PC-3 (cell line): ENCODE results near the gene RNASE2. TPM values are rescaled to one million over a fixed set of nuclear protein-coding genes. Genes with fewer than 3 reads are reported as not detected.
"Not testable (repeated sequence)": the region's sequence is repeated elsewhere in the genome, so short reads cannot be mapped to it uniquely, and the experiment has no call there.

Source experiments
- ATAC-seq: fragments of 200-7000 bp; cut with Tn5 transposase; 2 replicates; pipeline ENCODE4 v1.9.1; 2020; ENCODE audit warnings: mild to moderate bottlenecking, moderate library complexity
- BruUV-seq: library from RNA; stranded (reverse); fragments of 400-500 nt; replicated peaks from 2 replicates; lab custom pipeline; 2021; lab: Mats Ljungman, UMichigan
- CTCF ChIA-PET: fragments of 300-600 bp; sonication (Branson Sonifier 250); formaldehyde crosslinking; loops from one replicate; lab custom pipeline; 2022; ENCODE audit warnings: antibody characterized with exemption; lab: Charles Lee
- POLR2A ChIA-PET: fragments of 300-600 bp; sonication (Branson Sonifier 250); formaldehyde crosslinking; loops from one replicate; lab custom pipeline; 2022; ENCODE audit warnings: antibody characterized with exemption; ENCODE audit not compliant: unreplicated experiment; lab: Charles Lee
- DNase-seq: peaks from one replicate; pipeline ENCODE4 v3.0.0-alpha.2; 2015
- H2AFZ ChIP-seq: fragments of 300-600 bp; sonication (generic); 2 replicates; pipeline ENCODE4 v1.6.0; 2016; ENCODE audit warnings: antibody characterized with exemption, low read length
- H3F3A ChIP-seq: fragments of 300-600 bp; sonication (generic); one replicate; pipeline ENCODE4 v1.6.0; 2017; ENCODE audit warnings: antibody characterized with exemption, low read length, control low read depth, mild to moderate bottlenecking; ENCODE audit not compliant: unreplicated experiment
- H3K27ac ChIP-seq: fragments of 300-600 bp; sonication (generic); 2 replicates; pipeline ENCODE4 v1.5.1; 2016; ENCODE audit warnings: mild to moderate bottlenecking, low read length
- H3K27me3 ChIP-seq: fragments of 300-600 bp; sonication (generic); 2 replicates; pipeline ENCODE4 v1.6.1; 2016; ENCODE audit warnings: low read length, mixed read lengths
- H3K36me3 ChIP-seq: fragments of 300-600 bp; sonication (generic); 2 replicates; pipeline ENCODE4 v1.6.1; 2016; ENCODE audit warnings: low read depth, mixed run types, low read length, mixed read lengths
- H3K4me1 ChIP-seq: fragments of 300-600 bp; sonication (generic); 2 replicates; pipeline ENCODE4 v1.5.1; 2016; ENCODE audit warnings: low read length; ENCODE audit not compliant: insufficient read depth
- H3K4me2 ChIP-seq: fragments of 300-600 bp; sonication (generic); 2 replicates; pipeline ENCODE4 v1.6.0; 2016; ENCODE audit warnings: low read length
- H3K4me3 ChIP-seq: fragments of 300-600 bp; sonication (generic); 2 replicates; pipeline ENCODE4 v1.5.1; 2016; ENCODE audit warnings: mild to moderate bottlenecking, low read length, mixed read lengths
- H3K79me2 ChIP-seq: fragments of 300-600 bp; sonication (generic); 2 replicates; pipeline ENCODE4 v1.6.1; 2017; ENCODE audit warnings: low read length, mixed read lengths
- H3K9ac ChIP-seq: fragments of 300-600 bp; sonication (generic); 2 replicates; pipeline ENCODE4 v1.6.0; 2016; ENCODE audit warnings: mild to moderate bottlenecking, low read length
- H3K9me2 ChIP-seq: fragments of 300-600 bp; sonication (generic); replicated peaks from 2 replicates; pipeline ENCODE4 v1.6.1; 2016; ENCODE audit warnings: mixed run types, low read length, mixed read lengths
- H3K9me3 ChIP-seq: fragments of 300-600 bp; sonication (generic); 2 replicates; pipeline ENCODE4 v1.6.1; 2016; ENCODE audit warnings: low read length, mixed read lengths
- H4K20me1 ChIP-seq: fragments of 300-600 bp; sonication (generic); 2 replicates; pipeline ENCODE4 v1.6.1; 2016; ENCODE audit warnings: low read length, mixed read lengths
- CTCF ChIP-seq: fragments of 300-600 bp; sonication (generic); conservative IDR thresholded peaks from 2 replicates; pipeline ENCODE4 v1.5.1; 2017; ENCODE audit warnings: antibody characterized with exemption, low read depth, mild to moderate bottlenecking, low read length
- EZH2 ChIP-seq: fragments of 300-600 bp; sonication (generic); IDR thresholded peaks from one replicate; pipeline ENCODE4 v1.6.1; 2017; ENCODE audit warnings: antibody characterized with exemption, mild to moderate bottlenecking, low read length; ENCODE audit not compliant: unreplicated experiment
- intact Hi-C: fragments of 100-400 bp; cut with micrococcal nuclease; formaldehyde crosslinking; loops from 2 replicates; pipeline ENCODE4 v1.9.0; 2023
- total RNA-seq: library from RNA; depleted of rRNA; stranded (reverse); fragments of >200 nt; gene quantifications from 2 replicates; pipeline ENCODE4 v1.2.3, GENCODE V29; 2014

Gene RNASE2
- total RNA-seq, 1 experiment from 2014 or later, result not detected

DNA sequence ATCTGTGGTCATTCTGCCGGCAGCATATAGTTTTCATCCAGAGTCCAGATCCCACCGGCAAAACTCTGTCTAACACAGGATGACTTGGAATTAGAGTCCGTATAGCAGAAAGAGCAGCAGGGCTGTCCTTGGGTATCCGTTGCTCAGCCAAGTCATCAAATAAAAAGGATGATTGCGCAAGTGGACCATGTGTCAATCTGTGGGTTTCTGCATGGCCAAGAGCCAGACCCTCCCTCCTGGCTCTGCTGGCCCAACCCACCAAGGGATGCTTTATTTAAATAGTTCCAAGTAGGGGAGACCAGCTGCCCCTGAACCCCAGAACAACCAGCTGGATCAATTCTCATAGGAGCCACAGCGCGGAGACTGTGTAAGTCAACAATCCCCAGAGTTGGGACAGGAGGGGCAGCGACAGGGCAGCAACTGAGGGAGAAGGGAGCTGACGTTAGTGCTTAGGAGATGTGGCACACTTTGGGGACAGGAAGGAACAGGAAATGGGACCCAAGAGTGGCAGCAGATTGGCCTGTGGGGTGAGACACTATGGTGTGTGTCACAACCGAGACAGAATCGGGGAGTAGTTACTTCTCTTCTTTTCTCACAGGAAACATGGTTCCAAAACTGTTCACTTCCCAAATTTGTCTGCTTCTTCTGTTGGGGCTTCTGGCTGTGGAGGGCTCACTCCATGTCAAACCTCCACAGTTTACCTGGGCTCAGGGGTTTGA lies 36.1 kb upstream of the RNASE2 start:
- H3K4me1 ChIP-seq, H3K4me3 ChIP-seq, H3K9me3 ChIP-seq, H3K36me3 ChIP-seq, H3K9me2 ChIP-seq, CTCF ChIA-PET, H3K4me2 ChIP-seq, POLR2A ChIA-PET, H3K79me2 ChIP-seq, H3K9ac ChIP-seq, H3K27ac ChIP-seq, ATAC-seq, intact Hi-C loops, H2AFZ ChIP-seq, BruUV-seq, H4K20me1 ChIP-seq, H3F3A ChIP-seq: not testable (repeated sequence)
- DNase-seq, result peak; percentile 50
- peaks cover 37% of the 10 kb centered on the region for H3K27me3 ChIP-seq

- CTCF ChIA-PET, H3F3A ChIP-seq, DNase-seq, H2AFZ ChIP-seq, intact Hi-C loops, BruUV-seq, POLR2A ChIA-PET, H3K9me2 ChIP-seq, H3K4me3 ChIP-seq, H4K20me1 ChIP-seq, H3K4me1 ChIP-seq, H3K9me3 ChIP-seq, H3K79me2 ChIP-seq, H3K9ac ChIP-seq, H3K27ac ChIP-seq, H3K36me3 ChIP-seq, ATAC-seq, H3K4me2 ChIP-seq: not testable (repeated sequence)
- H3K27me3 ChIP-seq, result peaks cover 61% of the 10 kb centered on the region
Observed at GRCh38 chr14:20923766-20924297, 31.5 kb upstream of the RNASE2 start.

DNA sequence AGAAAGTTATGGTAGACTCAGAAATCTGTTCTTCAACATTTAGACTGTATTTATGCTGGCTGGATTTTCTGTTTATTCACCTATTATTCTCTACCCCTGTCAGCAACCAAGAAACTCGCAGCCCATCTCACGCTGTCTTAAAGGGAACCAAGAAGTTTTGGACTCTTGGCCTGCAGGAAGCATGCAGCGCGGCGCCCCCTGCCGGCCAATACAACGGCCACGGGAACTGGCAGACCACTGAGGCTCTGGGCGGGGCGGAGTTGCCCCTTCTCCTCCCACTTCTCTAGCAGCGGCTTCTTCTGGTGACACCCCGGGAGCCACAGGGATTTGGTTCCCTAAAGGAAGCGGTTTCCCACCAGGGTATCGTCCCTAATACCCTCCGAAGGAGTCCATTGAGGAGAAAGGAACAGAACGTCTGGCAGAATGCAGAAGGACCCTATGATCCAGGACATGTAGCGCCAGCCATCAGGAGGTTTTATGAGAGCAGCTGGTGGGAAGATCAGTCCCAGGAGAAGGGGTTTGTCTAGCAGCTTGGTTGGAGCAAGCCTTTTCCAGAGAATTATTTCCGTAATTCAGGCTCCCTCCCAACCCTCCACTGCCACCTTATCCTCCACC lies 21.0 kb upstream of the RNASE2 start:
- Histone ChIP-seq H3F3A (no peaks in the 10 kb centered on the region), H3K4me3 (no peak overlapping the region), H4K20me1 (no peaks in the 10 kb centered on the region), H3K4me1 (no peaks in the 10 kb centered on the region), H3K27me3 (peaks cover 37% of the 10 kb centered on the region), H3K79me2 (no peaks in the 10 kb centered on the region), H3K9me2 (no peaks in the 10 kb centered on the region), H3K27ac (no peak overlapping the region), H3K9me3 (no peaks in the 10 kb centered on the region), H3K4me2 (no peak overlapping the region), H3K36me3 (no peaks in the 10 kb centered on the region), H2AFZ (no peak overlapping the region), H3K9ac (no peak overlapping the region)
- CTCF ChIA-PET, result no interaction called here
- ATAC-seq (no peak), DNase-seq (peak; percentile 9)
- intact Hi-C loops, result no loop called here
- BruUV-seq, result no TSS peak
- TF ChIP-seq CTCF (peak; percentile 67), EZH2 (no peak)
- POLR2A ChIA-PET, result no interaction called here
